GM23338 (cell line): ENCODE data around the gene AGR3. TPM values are rescaled to one million over a fixed set of nuclear protein-coding genes. Genes with fewer than 3 reads are reported as not detected.

Experiments used
- ATAC-seq: fragments of 200-7000 bp; cut with Tn5 transposase; 3 replicates; pipeline ENCODE4 v1.9.1; 2020
- DNase-seq: peaks from one replicate; pipeline ENCODE4 v3.0.0-alpha.2; 2015; ENCODE audit warnings: low spot score
- H2AFZ ChIP-seq: fragments of 200-600 bp; sonication (generic); 2 replicates; pipeline ENCODE4 v1.8.0; 2016; ENCODE audit warnings: antibody characterized with exemption, mild to moderate bottlenecking, moderate library complexity
- H3F3A ChIP-seq: fragments of 200-600 bp; sonication (generic); replicated peaks from 2 replicates; pipeline ENCODE4 v1.8.0; 2017; ENCODE audit warnings: antibody characterized with exemption, mixed run types, low read depth
- H3K27ac ChIP-seq: fragments of 200-600 bp; sonication (generic); 2 replicates; pipeline ENCODE4 v1.6.1; 2016; ENCODE audit warnings: low read depth
- H3K27me3 ChIP-seq: fragments of 200-600 bp; sonication (generic); 2 replicates; pipeline ENCODE4 v1.8.0; 2016; ENCODE audit warnings: mild to moderate bottlenecking, mixed run types, moderate library complexity; ENCODE audit not compliant: insufficient read depth
- H3K36me3 ChIP-seq: fragments of 200-600 bp; sonication (generic); 2 replicates; pipeline ENCODE4 v1.8.0; 2016; ENCODE audit warnings: mild to moderate bottlenecking; ENCODE audit not compliant: insufficient read depth
- H3K4me1 ChIP-seq: fragments of 200-600 bp; sonication (generic); 2 replicates; pipeline ENCODE4 v1.8.0; 2016; ENCODE audit warnings: mild to moderate bottlenecking, moderate library complexity; ENCODE audit not compliant: insufficient read depth
- H3K4me2 ChIP-seq: fragments of 200-600 bp; sonication (generic); 2 replicates; pipeline ENCODE4 v1.7.1; 2017; ENCODE audit warnings: mixed run types
- H3K4me3 ChIP-seq: fragments of 200-600 bp; sonication (generic); 2 replicates; pipeline ENCODE4 v1.6.1; 2016; ENCODE audit warnings: mixed run types
- H3K79me2 ChIP-seq: fragments of 200-600 bp; sonication (generic); replicated peaks from 2 replicates; pipeline ENCODE4 v1.8.0; 2017; ENCODE audit warnings: mild to moderate bottlenecking; ENCODE audit not compliant: insufficient read depth
- H3K9me2 ChIP-seq: fragments of 200-600 bp; sonication (generic); 2 replicates; pipeline ENCODE4 v1.8.0; 2017; ENCODE audit not compliant: insufficient read depth
- H4K20me1 ChIP-seq: fragments of 200-600 bp; sonication (generic); replicated peaks from 2 replicates; pipeline ENCODE4 v1.8.0; 2017; ENCODE audit warnings: mild to moderate bottlenecking; ENCODE audit not compliant: insufficient read depth
- H3K27ac Mint-ChIP-seq: 2 replicates; pipeline ENCODE4 v1.8.0; 2020; ENCODE audit warnings: inconsistent platforms, mild to moderate bottlenecking, moderate library complexity, mixed read lengths
- H3K27me3 Mint-ChIP-seq: 3 replicates; pipeline ENCODE4 v1.8.0; 2022; ENCODE audit warnings: low read depth, mild to moderate bottlenecking, moderate library complexity, mixed read lengths, inconsistent platforms; ENCODE audit not compliant: insufficient read depth, poor library complexity
- H3K36me3 Mint-ChIP-seq: 3 replicates; pipeline ENCODE4 v1.8.0; 2021; ENCODE audit warnings: low read depth, mild to moderate bottlenecking, inconsistent platforms, moderate library complexity, mixed read lengths
- H3K4me1 Mint-ChIP-seq: 3 replicates; pipeline ENCODE4 v1.8.0; 2020; ENCODE audit warnings: mild to moderate bottlenecking, inconsistent platforms, mixed read lengths
- H3K4me3 Mint-ChIP-seq: 3 replicates; pipeline ENCODE4 v1.8.0; 2021; ENCODE audit warnings: moderate library complexity, mild to moderate bottlenecking, inconsistent platforms, mixed read lengths
- H3K9me3 Mint-ChIP-seq: 3 replicates; pipeline ENCODE4 v1.8.0; 2020; ENCODE audit warnings: moderate library complexity, mild to moderate bottlenecking, inconsistent platforms, mixed read lengths
- CREB1 ChIP-seq: fragments of 250-450 bp; sonication (Bioruptor Pico); IDR thresholded peaks from 2 replicates; pipeline ENCODE4 v1.5.0; 2020; ENCODE audit warnings: low read depth, mild to moderate bottlenecking, moderate library complexity
- CTCF ChIP-seq, 2 experiments: fragments of 200-600 bp in 1 of 2; sonication (generic) in 1 of 2; conservative IDR thresholded peaks; 2 replicates each; pipeline versions ENCODE4 v1.5.1 to v1.6.1; 2016 to 2017; ENCODE audit warnings: antibody characterized with exemption in 2 of 2, low read depth in 2 of 2, mild to moderate bottlenecking in 2 of 2, moderate library complexity in 1 of 2
- ETS1 ChIP-seq: IDR thresholded peaks from 2 replicates; pipeline ENCODE4 v1.6.1; 2016; ENCODE audit warnings: antibody characterized with exemption
- EZH2 ChIP-seq: fragments of 200-600 bp; sonication (generic); IDR thresholded peaks from one replicate; pipeline ENCODE4 v1.8.0; 2017; ENCODE audit warnings: antibody characterized with exemption, mild to moderate bottlenecking, low read depth; ENCODE audit not compliant: unreplicated experiment
- JUNB ChIP-seq: IDR thresholded peaks from one replicate; pipeline ENCODE4 v1.6.1; 2016; ENCODE audit warnings: antibody characterized with exemption; ENCODE audit not compliant: unreplicated experiment
- NANOG ChIP-seq: IDR thresholded peaks from 2 replicates; pipeline ENCODE4 v1.6.1; 2016; ENCODE audit warnings: antibody characterized with exemption, borderline replicate concordance
- POLR2AphosphoS5 ChIP-seq: IDR thresholded peaks from 2 replicates; pipeline ENCODE4 v1.6.1; 2016; ENCODE audit warnings: antibody characterized with exemption, low read depth
- REST ChIP-seq: IDR thresholded peaks from one replicate; pipeline ENCODE4 v1.6.1; 2018; ENCODE audit warnings: antibody characterized with exemption; ENCODE audit not compliant: unreplicated experiment
- STAT1 ChIP-seq: IDR thresholded peaks from one replicate; pipeline ENCODE4 v1.6.1; 2016; ENCODE audit warnings: antibody characterized with exemption; ENCODE audit not compliant: unreplicated experiment
- ZNF114 ChIP-seq: fragments of 250-450 bp; sonication (Bioruptor Pico); IDR thresholded peaks from 2 replicates; pipeline ENCODE4 v1.5.0; 2020; ENCODE audit warnings: mild to moderate bottlenecking, moderate library complexity
- ZNF331 ChIP-seq: fragments of 250-450 bp; sonication (Bioruptor Pico); IDR thresholded peaks from 2 replicates; pipeline ENCODE4 v1.5.0; 2020; ENCODE audit warnings: low read depth, mild to moderate bottlenecking, moderate library complexity
- ZNF462 ChIP-seq: fragments of 250-450 bp; sonication (Bioruptor Pico); IDR thresholded peaks from 2 replicates; pipeline ENCODE4 v1.5.0; 2020; ENCODE audit warnings: mild to moderate bottlenecking, moderate library complexity
- polyA plus RNA-seq: library from polyadenylated mRNA; unstranded; fragments of >200 nt; fragmentation: Nextera tagmentation; extraction: Ambion mirVana; gene quantifications from 2 replicates; pipeline ENCODE4 v1.2.1, GENCODE V29; 2016
- total RNA-seq: library from RNA; depleted of rRNA; stranded (reverse); fragments of >200 nt; shearing (Covaris generic); gene quantifications from 2 replicates; pipeline ENCODE4 v1.2.3, GENCODE V29; 2014

The AGR3 gene
- total and polyA plus RNA-seq, 2 experiments from 2014 or later = not detected

GRCh38 chr7:16815001-16815400 is 66.8 kb downstream of the AGR3 start:
- Mint-ChIP-seq H3K27me3 (peaks cover 2% of the 10 kb centered on the region), H3K27ac (no peak overlapping the region), H3K4me3 (no peak overlapping the region), H3K36me3 (no peaks in the 10 kb centered on the region; the same call in 2 of the 3 replicates), H3K4me1 (peaks cover 5% of the 10 kb centered on the region; the same call in 2 of the 3 replicates), H3K9me3 (no peaks in the 10 kb centered on the region; the same call in 2 of the 3 replicates)
- Histone ChIP-seq H3K4me3 (no peak overlapping the region), H2AFZ (no peak overlapping the region), H3F3A (no peaks in the 10 kb centered on the region), H4K20me1 (no peaks in the 10 kb centered on the region), H3K27me3 (no peaks in the 10 kb centered on the region), H3K4me1 (no peaks in the 10 kb centered on the region), H3K79me2 (no peaks in the 10 kb centered on the region), H3K36me3 (no peaks in the 10 kb centered on the region), H3K27ac (no peak overlapping the region), H3K9me2 (peaks cover 6% of the 10 kb centered on the region; the same call in 1 of the 2 replicates), H3K4me2 (no peak overlapping the region)
- ATAC-seq (no peak), DNase-seq (no peak)
- TF ChIP-seq ZNF462 (no peak), POLR2AphosphoS5 (no peak), EZH2 (no peak), REST (no peak), ZNF331 (CRISPR knock-in tag) (no peak), JUNB (no peak), NANOG (no peak), ETS1 (no peak), CREB1 (CRISPR knock-in tag) (no peak), ZNF114 (no peak), STAT1 (no peak), CTCF (conservative IDR thresholded peaks at IDR 0.05; ENCODE audit: low read depth in 2 of 2) (no peak)
